GM23338 (cell line): Measurements from ENCODE around the gene MITF. TPM values are rescaled to one million over a fixed set of nuclear protein-coding genes. Genes with fewer than 3 reads are reported as not detected.

ENCODE experiments used
- ATAC-seq: fragments of 200-7000 bp; cut with Tn5 transposase; 3 replicates; pipeline ENCODE4 v1.9.1; 2020
- DNase-seq: peaks from one replicate; pipeline ENCODE4 v3.0.0-alpha.2; 2015; ENCODE audit warnings: low spot score
- H2AFZ ChIP-seq: fragments of 200-600 bp; sonication (generic); 2 replicates; pipeline ENCODE4 v1.8.0; 2016; ENCODE audit warnings: antibody characterized with exemption, mild to moderate bottlenecking, moderate library complexity
- H3F3A ChIP-seq: fragments of 200-600 bp; sonication (generic); replicated peaks from 2 replicates; pipeline ENCODE4 v1.8.0; 2017; ENCODE audit warnings: antibody characterized with exemption, mixed run types, low read depth
- H3K27ac ChIP-seq: fragments of 200-600 bp; sonication (generic); 2 replicates; pipeline ENCODE4 v1.6.1; 2016; ENCODE audit warnings: low read depth
- H3K27me3 ChIP-seq: fragments of 200-600 bp; sonication (generic); 2 replicates; pipeline ENCODE4 v1.8.0; 2016; ENCODE audit warnings: mild to moderate bottlenecking, mixed run types, moderate library complexity; ENCODE audit not compliant: insufficient read depth
- H3K36me3 ChIP-seq: fragments of 200-600 bp; sonication (generic); 2 replicates; pipeline ENCODE4 v1.8.0; 2016; ENCODE audit warnings: mild to moderate bottlenecking; ENCODE audit not compliant: insufficient read depth
- H3K4me1 ChIP-seq: fragments of 200-600 bp; sonication (generic); 2 replicates; pipeline ENCODE4 v1.8.0; 2016; ENCODE audit warnings: mild to moderate bottlenecking, moderate library complexity; ENCODE audit not compliant: insufficient read depth
- H3K4me2 ChIP-seq: fragments of 200-600 bp; sonication (generic); 2 replicates; pipeline ENCODE4 v1.7.1; 2017; ENCODE audit warnings: mixed run types
- H3K4me3 ChIP-seq: fragments of 200-600 bp; sonication (generic); 2 replicates; pipeline ENCODE4 v1.6.1; 2016; ENCODE audit warnings: mixed run types
- H3K79me2 ChIP-seq: fragments of 200-600 bp; sonication (generic); replicated peaks from 2 replicates; pipeline ENCODE4 v1.8.0; 2017; ENCODE audit warnings: mild to moderate bottlenecking; ENCODE audit not compliant: insufficient read depth
- H3K9me2 ChIP-seq: fragments of 200-600 bp; sonication (generic); 2 replicates; pipeline ENCODE4 v1.8.0; 2017; ENCODE audit not compliant: insufficient read depth
- H4K20me1 ChIP-seq: fragments of 200-600 bp; sonication (generic); replicated peaks from 2 replicates; pipeline ENCODE4 v1.8.0; 2017; ENCODE audit warnings: mild to moderate bottlenecking; ENCODE audit not compliant: insufficient read depth
- H3K27ac Mint-ChIP-seq: 2 replicates; pipeline ENCODE4 v1.8.0; 2020; ENCODE audit warnings: inconsistent platforms, mild to moderate bottlenecking, moderate library complexity, mixed read lengths
- H3K27me3 Mint-ChIP-seq: 3 replicates; pipeline ENCODE4 v1.8.0; 2022; ENCODE audit warnings: low read depth, mild to moderate bottlenecking, moderate library complexity, mixed read lengths, inconsistent platforms; ENCODE audit not compliant: insufficient read depth, poor library complexity
- H3K36me3 Mint-ChIP-seq: 3 replicates; pipeline ENCODE4 v1.8.0; 2021; ENCODE audit warnings: low read depth, mild to moderate bottlenecking, inconsistent platforms, moderate library complexity, mixed read lengths
- H3K4me1 Mint-ChIP-seq: 3 replicates; pipeline ENCODE4 v1.8.0; 2020; ENCODE audit warnings: mild to moderate bottlenecking, inconsistent platforms, mixed read lengths
- H3K4me3 Mint-ChIP-seq: 3 replicates; pipeline ENCODE4 v1.8.0; 2021; ENCODE audit warnings: moderate library complexity, mild to moderate bottlenecking, inconsistent platforms, mixed read lengths
- H3K9me3 Mint-ChIP-seq: 3 replicates; pipeline ENCODE4 v1.8.0; 2020; ENCODE audit warnings: moderate library complexity, mild to moderate bottlenecking, inconsistent platforms, mixed read lengths
- CREB1 ChIP-seq: fragments of 250-450 bp; sonication (Bioruptor Pico); IDR thresholded peaks from 2 replicates; pipeline ENCODE4 v1.5.0; 2020; ENCODE audit warnings: low read depth, mild to moderate bottlenecking, moderate library complexity
- EZH2 ChIP-seq: fragments of 200-600 bp; sonication (generic); IDR thresholded peaks from one replicate; pipeline ENCODE4 v1.8.0; 2017; ENCODE audit warnings: antibody characterized with exemption, mild to moderate bottlenecking, low read depth; ENCODE audit not compliant: unreplicated experiment
- JUNB ChIP-seq: IDR thresholded peaks from one replicate; pipeline ENCODE4 v1.6.1; 2016; ENCODE audit warnings: antibody characterized with exemption; ENCODE audit not compliant: unreplicated experiment
- NANOG ChIP-seq: IDR thresholded peaks from 2 replicates; pipeline ENCODE4 v1.6.1; 2016; ENCODE audit warnings: antibody characterized with exemption, borderline replicate concordance
- STAT1 ChIP-seq: IDR thresholded peaks from one replicate; pipeline ENCODE4 v1.6.1; 2016; ENCODE audit warnings: antibody characterized with exemption; ENCODE audit not compliant: unreplicated experiment
- ZNF114 ChIP-seq: fragments of 250-450 bp; sonication (Bioruptor Pico); IDR thresholded peaks from 2 replicates; pipeline ENCODE4 v1.5.0; 2020; ENCODE audit warnings: mild to moderate bottlenecking, moderate library complexity
- ZNF331 ChIP-seq: fragments of 250-450 bp; sonication (Bioruptor Pico); IDR thresholded peaks from 2 replicates; pipeline ENCODE4 v1.5.0; 2020; ENCODE audit warnings: low read depth, mild to moderate bottlenecking, moderate library complexity
- polyA plus RNA-seq: library from polyadenylated mRNA; unstranded; fragments of >200 nt; fragmentation: Nextera tagmentation; extraction: Ambion mirVana; gene quantifications from 2 replicates; pipeline ENCODE4 v1.2.1, GENCODE V29; 2016
- total RNA-seq: library from RNA; depleted of rRNA; stranded (reverse); fragments of >200 nt; shearing (Covaris generic); gene quantifications from 2 replicates; pipeline ENCODE4 v1.2.3, GENCODE V29; 2014
- TF ChIP-seq, protein P1 (sequence below): IDR thresholded peaks from one replicate; pipeline ENCODE4 v1.6.1; 2018; ENCODE audit warnings: antibody characterized with exemption; ENCODE audit not compliant: unreplicated experiment
- TF ChIP-seq, protein P2 (sequence below), 2 experiments: fragments of 200-600 bp in 1 of 2; sonication (generic) in 1 of 2; conservative IDR thresholded peaks; 2 replicates each; pipeline versions ENCODE4 v1.5.1 to v1.6.1; 2016 to 2017; ENCODE audit warnings: antibody characterized with exemption in 2 of 2, low read depth in 2 of 2, mild to moderate bottlenecking in 2 of 2, moderate library complexity in 1 of 2
- TF ChIP-seq, protein P3 (sequence below): IDR thresholded peaks from 2 replicates; pipeline ENCODE4 v1.6.1; 2016; ENCODE audit warnings: antibody characterized with exemption
- TF ChIP-seq, protein P4 (sequence below): fragments of 250-450 bp; sonication (Bioruptor Pico); IDR thresholded peaks from 2 replicates; pipeline ENCODE4 v1.5.0; 2020; ENCODE audit warnings: mild to moderate bottlenecking, moderate library complexity

MITF gene
- total and polyA plus RNA-seq, 2 experiments from 2014 or later: 1.9 to 2.4 TPM

DNA sequence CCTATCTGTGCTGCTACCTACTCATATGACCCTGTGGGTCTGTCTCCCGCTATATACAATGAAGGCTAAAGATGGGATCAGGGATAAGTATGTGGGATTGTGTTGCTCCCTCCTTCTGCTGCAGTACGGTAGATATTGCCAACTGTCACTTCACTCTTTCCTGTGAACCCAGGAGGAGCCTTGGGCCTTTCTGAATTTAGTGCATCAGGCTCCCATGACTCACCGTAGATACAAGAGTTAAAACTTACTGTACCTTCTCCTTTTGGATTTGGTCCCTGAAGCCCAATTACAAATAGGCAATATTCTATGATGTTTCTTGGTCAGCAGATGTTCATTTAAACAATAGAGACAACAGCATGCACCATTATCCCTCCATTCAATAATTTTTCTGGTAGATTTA, 27.4 kb downstream of the MITF start:
- peaks cover 7% of the 10 kb centered on the region for H3K4me1 Mint-ChIP-seq
- H3K27ac Mint-ChIP-seq: no peak overlapping the region
- H3K4me1 ChIP-seq: no peaks in the 10 kb centered on the region

More for the DNA sequence above, 27.4 kb downstream of the MITF start:
- TF ChIP-seq, protein P1, sequence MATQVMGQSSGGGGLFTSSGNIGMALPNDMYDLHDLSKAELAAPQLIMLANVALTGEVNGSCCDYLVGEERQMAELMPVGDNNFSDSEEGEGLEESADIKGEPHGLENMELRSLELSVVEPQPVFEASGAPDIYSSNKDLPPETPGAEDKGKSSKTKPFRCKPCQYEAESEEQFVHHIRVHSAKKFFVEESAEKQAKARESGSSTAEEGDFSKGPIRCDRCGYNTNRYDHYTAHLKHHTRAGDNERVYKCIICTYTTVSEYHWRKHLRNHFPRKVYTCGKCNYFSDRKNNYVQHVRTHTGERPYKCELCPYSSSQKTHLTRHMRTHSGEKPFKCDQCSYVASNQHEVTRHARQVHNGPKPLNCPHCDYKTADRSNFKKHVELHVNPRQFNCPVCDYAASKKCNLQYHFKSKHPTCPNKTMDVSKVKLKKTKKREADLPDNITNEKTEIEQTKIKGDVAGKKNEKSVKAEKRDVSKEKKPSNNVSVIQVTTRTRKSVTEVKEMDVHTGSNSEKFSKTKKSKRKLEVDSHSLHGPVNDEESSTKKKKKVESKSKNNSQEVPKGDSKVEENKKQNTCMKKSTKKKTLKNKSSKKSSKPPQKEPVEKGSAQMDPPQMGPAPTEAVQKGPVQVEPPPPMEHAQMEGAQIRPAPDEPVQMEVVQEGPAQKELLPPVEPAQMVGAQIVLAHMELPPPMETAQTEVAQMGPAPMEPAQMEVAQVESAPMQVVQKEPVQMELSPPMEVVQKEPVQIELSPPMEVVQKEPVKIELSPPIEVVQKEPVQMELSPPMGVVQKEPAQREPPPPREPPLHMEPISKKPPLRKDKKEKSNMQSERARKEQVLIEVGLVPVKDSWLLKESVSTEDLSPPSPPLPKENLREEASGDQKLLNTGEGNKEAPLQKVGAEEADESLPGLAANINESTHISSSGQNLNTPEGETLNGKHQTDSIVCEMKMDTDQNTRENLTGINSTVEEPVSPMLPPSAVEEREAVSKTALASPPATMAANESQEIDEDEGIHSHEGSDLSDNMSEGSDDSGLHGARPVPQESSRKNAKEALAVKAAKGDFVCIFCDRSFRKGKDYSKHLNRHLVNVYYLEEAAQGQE: no peak
- TF ChIP-seq STAT1 (no peak), ZNF331 (CRISPR knock-in tag) (no peak), EZH2 (no peak), CREB1 (CRISPR knock-in tag) (no peak), ZNF114 (CRISPR knock-in tag) (no peak), NANOG (no peak), JUNB (no peak)
- TF ChIP-seq, protein P2, sequence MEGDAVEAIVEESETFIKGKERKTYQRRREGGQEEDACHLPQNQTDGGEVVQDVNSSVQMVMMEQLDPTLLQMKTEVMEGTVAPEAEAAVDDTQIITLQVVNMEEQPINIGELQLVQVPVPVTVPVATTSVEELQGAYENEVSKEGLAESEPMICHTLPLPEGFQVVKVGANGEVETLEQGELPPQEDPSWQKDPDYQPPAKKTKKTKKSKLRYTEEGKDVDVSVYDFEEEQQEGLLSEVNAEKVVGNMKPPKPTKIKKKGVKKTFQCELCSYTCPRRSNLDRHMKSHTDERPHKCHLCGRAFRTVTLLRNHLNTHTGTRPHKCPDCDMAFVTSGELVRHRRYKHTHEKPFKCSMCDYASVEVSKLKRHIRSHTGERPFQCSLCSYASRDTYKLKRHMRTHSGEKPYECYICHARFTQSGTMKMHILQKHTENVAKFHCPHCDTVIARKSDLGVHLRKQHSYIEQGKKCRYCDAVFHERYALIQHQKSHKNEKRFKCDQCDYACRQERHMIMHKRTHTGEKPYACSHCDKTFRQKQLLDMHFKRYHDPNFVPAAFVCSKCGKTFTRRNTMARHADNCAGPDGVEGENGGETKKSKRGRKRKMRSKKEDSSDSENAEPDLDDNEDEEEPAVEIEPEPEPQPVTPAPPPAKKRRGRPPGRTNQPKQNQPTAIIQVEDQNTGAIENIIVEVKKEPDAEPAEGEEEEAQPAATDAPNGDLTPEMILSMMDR (conservative IDR thresholded peaks at IDR 0.05; ENCODE audit: low read depth in 2 of 2): no peak
- TF ChIP-seq, protein P3, sequence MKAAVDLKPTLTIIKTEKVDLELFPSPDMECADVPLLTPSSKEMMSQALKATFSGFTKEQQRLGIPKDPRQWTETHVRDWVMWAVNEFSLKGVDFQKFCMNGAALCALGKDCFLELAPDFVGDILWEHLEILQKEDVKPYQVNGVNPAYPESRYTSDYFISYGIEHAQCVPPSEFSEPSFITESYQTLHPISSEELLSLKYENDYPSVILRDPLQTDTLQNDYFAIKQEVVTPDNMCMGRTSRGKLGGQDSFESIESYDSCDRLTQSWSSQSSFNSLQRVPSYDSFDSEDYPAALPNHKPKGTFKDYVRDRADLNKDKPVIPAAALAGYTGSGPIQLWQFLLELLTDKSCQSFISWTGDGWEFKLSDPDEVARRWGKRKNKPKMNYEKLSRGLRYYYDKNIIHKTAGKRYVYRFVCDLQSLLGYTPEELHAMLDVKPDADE: no peak
- TF ChIP-seq, protein P4, sequence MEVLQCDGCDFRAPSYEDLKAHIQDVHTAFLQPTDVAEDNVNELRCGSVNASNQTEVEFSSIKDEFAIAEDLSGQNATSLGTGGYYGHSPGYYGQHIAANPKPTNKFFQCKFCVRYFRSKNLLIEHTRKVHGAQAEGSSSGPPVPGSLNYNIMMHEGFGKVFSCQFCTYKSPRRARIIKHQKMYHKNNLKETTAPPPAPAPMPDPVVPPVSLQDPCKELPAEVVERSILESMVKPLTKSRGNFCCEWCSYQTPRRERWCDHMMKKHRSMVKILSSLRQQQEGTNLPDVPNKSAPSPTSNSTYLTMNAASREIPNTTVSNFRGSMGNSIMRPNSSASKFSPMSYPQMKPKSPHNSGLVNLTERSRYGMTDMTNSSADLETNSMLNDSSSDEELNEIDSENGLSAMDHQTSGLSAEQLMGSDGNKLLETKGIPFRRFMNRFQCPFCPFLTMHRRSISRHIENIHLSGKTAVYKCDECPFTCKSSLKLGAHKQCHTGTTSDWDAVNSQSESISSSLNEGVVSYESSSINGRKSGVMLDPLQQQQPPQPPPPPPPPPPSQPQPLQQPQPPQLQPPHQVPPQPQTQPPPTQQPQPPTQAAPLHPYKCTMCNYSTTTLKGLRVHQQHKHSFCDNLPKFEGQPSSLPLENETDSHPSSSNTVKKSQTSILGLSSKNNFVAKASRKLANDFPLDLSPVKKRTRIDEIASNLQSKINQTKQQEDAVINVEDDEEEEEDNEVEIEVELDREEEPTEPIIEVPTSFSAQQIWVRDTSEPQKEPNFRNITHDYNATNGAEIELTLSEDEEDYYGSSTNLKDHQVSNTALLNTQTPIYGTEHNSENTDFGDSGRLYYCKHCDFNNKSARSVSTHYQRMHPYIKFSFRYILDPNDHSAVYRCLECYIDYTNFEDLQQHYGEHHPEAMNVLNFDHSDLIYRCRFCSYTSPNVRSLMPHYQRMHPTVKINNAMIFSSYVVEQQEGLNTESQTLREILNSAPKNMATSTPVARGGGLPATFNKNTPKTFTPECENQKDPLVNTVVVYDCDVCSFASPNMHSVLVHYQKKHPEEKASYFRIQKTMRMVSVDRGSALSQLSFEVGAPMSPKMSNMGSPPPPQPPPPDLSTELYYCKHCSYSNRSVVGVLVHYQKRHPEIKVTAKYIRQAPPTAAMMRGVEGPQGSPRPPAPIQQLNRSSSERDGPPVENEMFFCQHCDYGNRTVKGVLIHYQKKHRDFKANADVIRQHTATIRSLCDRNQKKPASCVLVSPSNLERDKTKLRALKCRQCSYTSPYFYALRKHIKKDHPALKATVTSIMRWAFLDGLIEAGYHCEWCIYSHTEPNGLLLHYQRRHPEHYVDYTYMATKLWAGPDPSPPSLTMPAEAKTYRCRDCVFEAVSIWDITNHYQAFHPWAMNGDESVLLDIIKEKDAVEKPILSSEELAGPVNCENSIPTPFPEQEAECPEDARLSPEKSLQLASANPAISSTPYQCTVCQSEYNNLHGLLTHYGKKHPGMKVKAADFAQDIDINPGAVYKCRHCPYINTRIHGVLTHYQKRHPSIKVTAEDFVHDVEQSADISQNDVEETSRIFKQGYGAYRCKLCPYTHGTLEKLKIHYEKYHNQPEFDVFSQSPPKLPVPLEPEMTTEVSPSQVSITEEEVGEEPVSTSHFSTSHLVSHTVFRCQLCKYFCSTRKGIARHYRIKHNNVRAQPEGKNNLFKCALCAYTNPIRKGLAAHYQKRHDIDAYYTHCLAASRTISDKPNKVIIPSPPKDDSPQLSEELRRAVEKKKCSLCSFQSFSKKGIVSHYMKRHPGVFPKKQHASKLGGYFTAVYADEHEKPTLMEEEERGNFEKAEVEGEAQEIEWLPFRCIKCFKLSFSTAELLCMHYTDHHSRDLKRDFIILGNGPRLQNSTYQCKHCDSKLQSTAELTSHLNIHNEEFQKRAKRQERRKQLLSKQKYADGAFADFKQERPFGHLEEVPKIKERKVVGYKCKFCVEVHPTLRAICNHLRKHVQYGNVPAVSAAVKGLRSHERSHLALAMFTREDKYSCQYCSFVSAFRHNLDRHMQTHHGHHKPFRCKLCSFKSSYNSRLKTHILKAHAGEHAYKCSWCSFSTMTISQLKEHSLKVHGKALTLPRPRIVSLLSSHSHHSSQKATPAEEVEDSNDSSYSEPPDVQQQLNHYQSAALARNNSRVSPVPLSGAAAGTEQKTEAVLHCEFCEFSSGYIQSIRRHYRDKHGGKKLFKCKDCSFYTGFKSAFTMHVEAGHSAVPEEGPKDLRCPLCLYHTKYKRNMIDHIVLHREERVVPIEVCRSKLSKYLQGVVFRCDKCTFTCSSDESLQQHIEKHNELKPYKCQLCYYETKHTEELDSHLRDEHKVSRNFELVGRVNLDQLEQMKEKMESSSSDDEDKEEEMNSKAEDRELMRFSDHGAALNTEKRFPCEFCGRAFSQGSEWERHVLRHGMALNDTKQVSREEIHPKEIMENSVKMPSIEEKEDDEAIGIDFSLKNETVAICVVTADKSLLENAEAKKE (CRISPR knock-in tag): no peak
- H3K27ac ChIP-seq: no peak overlapping the region
- Mint-ChIP-seq H3K27me3 (peaks cover 3% of the 10 kb centered on the region), H3K4me3 (no peak overlapping the region), H3K36me3 (no peaks in the 10 kb centered on the region), H3K9me3 (no peaks in the 10 kb centered on the region)
- no peaks in the 10 kb centered on the region for H4K20me1 ChIP-seq
- H3K4me3 ChIP-seq: no peak overlapping the region
- no peak for DNase-seq
- H3K27me3 ChIP-seq: no peaks in the 10 kb centered on the region
- H3K9me2 ChIP-seq: no peaks in the 10 kb centered on the region
- ATAC-seq: no peak
- no peaks in the 10 kb centered on the region for H3K36me3 ChIP-seq
- no peak overlapping the region for H3K4me2 ChIP-seq
- H3K79me2 ChIP-seq: no peaks in the 10 kb centered on the region
- no peaks in the 10 kb centered on the region for H3F3A ChIP-seq
- H2AFZ ChIP-seq: no peak overlapping the region
